ENCODE data around the gene COG6.

The COG6 gene

DNA sequence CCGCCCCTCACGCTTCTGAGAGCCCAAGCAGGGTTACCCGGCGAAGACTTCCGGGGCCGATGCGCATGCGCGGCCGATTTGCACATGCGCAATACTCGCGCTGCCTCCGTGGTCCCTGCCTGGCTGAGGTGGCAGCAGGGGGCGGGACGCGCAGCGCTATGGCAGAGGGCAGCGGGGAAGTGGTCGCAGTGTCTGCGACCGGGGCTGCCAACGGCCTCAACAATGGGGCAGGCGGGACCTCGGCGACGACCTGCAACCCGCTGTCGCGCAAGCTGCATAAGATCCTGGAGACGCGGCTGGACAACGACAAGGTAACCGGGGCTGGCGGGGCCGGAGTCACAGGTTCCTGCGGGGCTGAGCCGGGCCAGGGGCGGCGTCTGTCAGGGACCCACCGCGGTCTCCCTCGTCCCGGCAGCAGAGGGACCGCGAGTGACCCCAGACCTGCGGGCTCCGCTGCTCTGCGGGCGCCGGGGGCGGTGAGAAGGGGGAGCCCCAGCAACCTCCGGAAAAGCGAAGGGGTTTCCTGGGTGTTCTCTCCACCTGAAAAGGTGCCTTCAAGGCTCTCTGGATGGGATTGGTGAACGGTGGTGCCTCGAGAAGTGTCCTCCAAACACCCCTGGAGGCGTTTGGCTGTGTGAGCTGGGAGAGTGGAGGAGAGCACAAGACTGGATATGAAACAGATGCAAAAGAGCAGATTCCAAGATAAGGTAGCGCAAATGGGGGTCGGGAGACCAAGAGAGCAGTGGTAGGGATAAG lies at the start of gene COG6:
COG6 (plus strand) TSS at position 94 of the 756 bp plus-strand sequence; CDS start at position 159, 65 bp downstream.
- in situ Hi-C loops (cut with MboI; ENCODE audit: low sequenced_read_pairs): no loop called here

GRCh38 chr13:39605677-39606320 lies 49.7 kb upstream of the COG6 start:
- in situ Hi-C loops (cut with MboI; ENCODE audit: low sequenced_read_pairs): no loop called here

GRCh38 chr13:39607876-39608275 lies 47.6 kb upstream of the COG6 start:
- in situ Hi-C loops (cut with MboI; ENCODE audit: low sequenced_read_pairs): no loop called here

- in situ Hi-C loops (cut with MboI; ENCODE audit: low sequenced_read_pairs): no loop called here
Observed at GRCh38 chr13:39612023-39612637, 43.3 kb upstream of the COG6 start.

DNA sequence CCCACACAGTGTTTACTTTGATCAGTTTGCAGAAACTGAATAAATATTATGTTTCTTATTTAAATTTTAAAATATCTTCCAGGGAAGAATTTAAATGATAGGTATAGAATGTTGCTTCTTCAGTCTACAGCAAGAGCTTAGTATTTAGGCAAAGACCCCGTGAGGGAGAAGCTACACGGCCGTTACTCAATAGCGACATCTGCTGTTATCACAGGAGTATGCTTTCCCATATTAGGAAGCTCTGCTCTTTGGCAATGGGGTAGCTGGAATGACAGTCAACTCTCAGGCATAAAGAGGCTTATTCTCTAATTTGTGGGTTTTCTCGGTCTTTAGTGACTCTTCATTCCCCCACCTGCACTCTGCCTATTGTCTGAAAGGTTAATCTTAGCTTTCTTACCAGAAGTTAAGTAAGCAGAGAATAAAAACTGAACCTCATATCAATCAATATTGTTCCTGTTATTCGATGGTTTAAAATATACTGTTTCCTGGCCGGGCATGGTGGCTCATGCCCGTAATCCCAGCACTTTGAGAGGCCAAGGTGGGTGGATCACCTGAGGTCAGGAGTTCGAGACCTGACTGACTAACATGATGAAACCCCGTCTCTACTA lies 39.3 kb upstream of the COG6 start:
- in situ Hi-C loops (cut with MboI; ENCODE audit: low sequenced_read_pairs): no loop called here

DNA sequence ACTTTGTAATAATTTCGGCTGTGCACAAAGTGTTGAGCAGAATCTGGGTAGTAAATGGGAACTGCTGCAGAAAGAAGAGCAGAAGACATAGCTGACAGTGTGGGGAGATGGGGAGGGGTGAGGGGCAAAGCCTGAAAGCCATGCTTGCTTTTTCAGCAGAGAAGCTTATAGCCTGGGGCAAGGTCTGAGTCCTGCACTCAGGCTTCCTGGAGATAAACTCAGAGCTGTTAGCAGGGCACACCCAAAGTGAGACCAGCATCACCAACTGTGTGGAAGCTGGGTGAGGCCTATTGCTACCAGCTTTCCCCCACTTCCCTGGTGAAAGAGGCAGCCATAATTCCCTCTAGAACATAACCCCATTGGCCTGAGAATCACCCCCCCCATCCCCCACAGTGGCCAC lies 36.9 kb upstream of the COG6 start:
- in situ Hi-C loops (cut with MboI; ENCODE audit: low sequenced_read_pairs): no loop called here

- in situ Hi-C loops (cut with MboI; ENCODE audit: low sequenced_read_pairs): no loop called here
Observed at GRCh38 chr13:39623466-39623865, 32.0 kb upstream of the COG6 start.

DNA sequence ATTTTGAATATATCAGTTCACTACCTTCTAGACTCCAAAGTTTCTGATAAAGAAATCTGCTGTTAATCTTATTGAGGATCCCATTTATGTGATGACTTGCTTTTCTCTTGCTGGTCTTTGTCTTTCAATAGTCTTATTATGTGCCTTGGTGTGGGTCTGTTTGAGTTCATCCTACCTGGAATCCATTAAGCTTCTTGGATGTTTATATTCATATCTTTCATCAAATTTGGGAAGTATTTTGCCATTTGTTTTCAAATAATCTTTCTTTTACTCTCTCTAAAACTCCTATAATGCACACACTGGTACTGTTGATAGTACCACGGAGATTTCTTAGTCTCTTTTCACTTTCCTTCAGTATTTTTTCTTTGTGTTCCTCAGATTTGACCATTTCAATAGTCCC lies 24.2 kb upstream of the COG6 start:
- in situ Hi-C loops (cut with MboI; ENCODE audit: low sequenced_read_pairs): no loop called here

DNA sequence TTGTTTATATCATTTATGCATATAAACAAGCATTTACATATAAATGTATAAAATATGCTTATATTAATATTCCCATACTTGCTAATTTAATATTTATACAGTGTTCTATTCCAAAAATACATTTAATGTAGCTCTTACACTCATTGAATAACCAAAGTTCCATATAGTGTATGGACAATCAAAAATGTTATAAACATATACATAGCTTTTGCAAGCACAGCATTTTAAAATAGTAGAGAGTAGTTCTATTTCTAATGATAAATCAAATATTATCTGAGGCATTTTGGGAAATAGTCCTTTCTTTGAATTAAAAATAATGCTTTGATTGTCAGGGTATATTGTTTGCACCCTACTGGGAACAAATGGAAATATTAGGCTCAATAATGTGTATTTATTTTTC lies 22.5 kb upstream of the COG6 start:
- in situ Hi-C loops (cut with MboI; ENCODE audit: low sequenced_read_pairs): no loop called here

GRCh38 chr13:39635564-39635963 lies 19.9 kb upstream of the COG6 start:
- in situ Hi-C loops (cut with MboI; ENCODE audit: low sequenced_read_pairs): no loop called here

GRCh38 chr13:39637890-39638289 lies 17.6 kb upstream of the COG6 start:
- in situ Hi-C loops (cut with MboI; ENCODE audit: low sequenced_read_pairs): no loop called here

DNA sequence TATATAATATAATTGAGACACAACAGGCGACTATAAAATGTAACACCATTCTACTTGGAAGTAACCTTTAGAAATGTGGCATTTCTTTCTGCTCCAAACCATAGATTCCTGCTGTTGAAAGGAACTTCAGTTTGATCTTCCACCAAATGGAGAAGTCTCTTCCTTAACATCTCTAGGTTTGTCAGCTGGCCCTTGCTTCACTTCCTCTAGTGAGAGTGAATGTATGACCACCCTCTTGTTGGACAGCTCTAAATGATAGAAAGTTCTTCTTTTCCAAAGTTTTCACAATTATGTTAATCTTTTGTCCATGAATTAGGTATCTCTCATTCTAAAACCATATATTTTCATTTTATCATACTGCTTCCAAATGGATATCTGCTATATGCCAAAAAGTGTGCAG lies 13.8 kb upstream of the COG6 start:
- in situ Hi-C loops (cut with MboI; ENCODE audit: low sequenced_read_pairs): no loop called here

- in situ Hi-C loops (cut with MboI; ENCODE audit: low sequenced_read_pairs): no loop called here
Observed at GRCh38 chr13:39646122-39646521, 9.3 kb upstream of the COG6 start.

DNA sequence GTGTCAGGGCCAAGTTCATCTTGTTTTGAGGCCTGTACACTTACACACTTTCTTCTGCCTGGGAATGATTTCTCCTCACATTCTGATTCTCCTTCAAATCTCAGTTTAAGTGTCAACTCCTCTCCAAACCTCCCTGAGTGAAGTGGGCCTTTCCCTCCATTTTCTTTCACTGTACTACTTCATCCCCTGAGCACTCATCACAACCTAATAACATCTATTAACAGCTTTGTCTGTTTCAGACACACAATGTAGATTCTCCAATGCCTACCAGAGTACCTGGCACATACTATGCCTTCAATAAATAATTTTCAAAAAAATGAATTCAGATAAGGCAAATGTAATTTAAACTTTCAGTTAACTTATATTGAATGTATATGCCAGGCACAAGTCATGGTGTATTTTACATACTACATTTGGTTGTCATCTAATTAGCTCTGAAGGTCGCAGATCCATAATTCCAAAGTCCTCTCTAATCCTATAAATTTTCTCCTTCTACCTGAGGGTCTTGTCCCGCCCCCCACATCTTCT lies 357 bp upstream of the COG6 start:
- in situ Hi-C loops (cut with MboI; ENCODE audit: low sequenced_read_pairs): no loop called here

DNA sequence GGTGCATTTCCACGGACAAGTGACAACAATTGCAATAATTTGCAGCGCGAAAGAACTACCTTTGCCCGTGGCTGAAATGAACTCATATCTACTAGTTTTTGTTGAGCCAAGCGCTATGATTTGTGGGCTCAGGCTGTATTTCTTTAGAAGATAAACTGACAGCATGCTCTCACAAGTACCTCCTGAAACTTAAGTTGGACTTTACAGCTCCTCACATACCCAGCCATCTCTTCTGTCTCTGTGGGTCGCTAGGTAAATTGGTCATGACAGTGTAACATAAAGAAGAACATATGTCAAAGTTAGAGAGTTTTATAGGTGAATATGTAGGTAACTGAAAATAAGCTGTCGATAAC lies 839 bp downstream of the COG6 start:
- in situ Hi-C loops (cut with MboI; ENCODE audit: low sequenced_read_pairs): no loop called here

GRCh38 chr13:39663508-39663907 lies 8.0 kb downstream of the COG6 start:
- in situ Hi-C loops (cut with MboI; ENCODE audit: low sequenced_read_pairs): no loop called here

- in situ Hi-C loops (cut with MboI; ENCODE audit: low sequenced_read_pairs): no loop called here
Observed at GRCh38 chr13:39663958-39664357, 8.5 kb downstream of the COG6 start.

GRCh38 chr13:39665763-39666162 lies 10.3 kb downstream of the COG6 start:
- in situ Hi-C loops (cut with MboI; ENCODE audit: low sequenced_read_pairs): no loop called here

DNA sequence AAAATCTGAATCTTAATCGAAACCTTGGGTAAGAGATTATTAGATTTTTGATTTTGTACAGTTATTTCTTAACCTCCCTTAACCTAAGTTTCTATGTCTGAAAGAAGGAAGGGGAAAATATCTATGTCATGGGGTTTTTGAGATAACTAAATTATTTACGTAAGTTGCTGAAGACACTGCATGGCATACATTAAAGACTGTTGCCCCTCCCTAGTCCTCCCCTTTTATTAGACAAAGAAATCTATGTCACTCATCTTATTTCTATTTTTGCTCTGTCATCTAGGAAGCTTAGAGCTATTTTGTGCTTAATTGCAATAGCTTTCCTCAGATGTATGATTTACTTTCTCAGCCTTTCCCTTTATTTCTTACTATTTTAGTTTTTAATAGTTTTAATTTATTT lies 15.0 kb downstream of the COG6 start:
- in situ Hi-C loops (cut with MboI; ENCODE audit: low sequenced_read_pairs): no loop called here

DNA sequence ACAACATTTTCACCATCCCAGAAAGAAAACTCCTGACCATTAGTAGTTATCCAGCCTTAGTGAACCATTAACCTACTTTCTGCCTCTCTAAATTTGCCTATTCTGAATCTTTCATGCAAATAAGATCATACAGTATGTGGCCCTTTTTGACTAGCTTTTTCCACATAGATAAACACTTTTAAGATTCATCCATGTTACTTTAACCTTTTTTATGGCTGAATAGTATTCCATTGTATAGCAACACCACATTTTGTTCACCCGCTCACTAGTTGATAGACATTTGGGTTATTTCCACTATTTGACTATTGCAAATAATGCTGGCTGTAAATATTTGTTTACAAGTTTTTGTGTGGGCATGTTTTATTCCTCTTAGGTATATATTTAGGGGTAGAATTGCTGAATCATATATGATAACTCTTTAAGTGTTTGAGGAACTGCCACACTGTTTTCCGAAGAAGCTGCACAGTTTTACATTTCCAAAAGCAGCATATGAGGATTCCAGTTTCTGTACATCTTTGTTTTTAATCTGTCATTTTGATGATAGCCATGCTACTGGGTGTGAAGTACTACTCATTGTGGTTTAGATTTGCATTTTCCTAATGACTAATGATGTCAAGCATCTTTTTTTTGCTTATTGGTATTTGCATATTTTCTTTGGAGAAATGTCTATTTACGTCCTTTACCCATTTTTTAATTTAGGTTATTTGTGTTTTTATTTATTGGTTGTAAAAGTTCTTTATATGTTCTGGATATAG lies 17.1 kb downstream of the COG6 start:
- in situ Hi-C loops (cut with MboI; ENCODE audit: low sequenced_read_pairs): no loop called here

- in situ Hi-C loops (cut with MboI; ENCODE audit: low sequenced_read_pairs): loop anchor here (25.0 kb wide), 1 partner anchor 1011 kb away; no protein-coding TSS in a partner anchor
Observed at GRCh38 chr13:39675904-39676303, 20.4 kb downstream of the COG6 start.
